Adrenal gland (tissue), 12 donors: Measurements from ENCODE around the gene HIPK2. TPM values are rescaled to one million over a fixed set of nuclear protein-coding genes. Genes with fewer than 3 reads are reported as not detected.
"Not testable (repeated sequence)": the region's sequence is repeated elsewhere in the genome, so short reads cannot be mapped to it uniquely, and the experiment has no call there.

Experiments used
- DNase-seq, 7 donors: peaks; one replicate each; pipeline ENCODE4 v3.0.0-alpha.2; 2019 to 2020
- H3K27ac ChIP-seq, 5 donors: fragments of 200-600 bp; sonication (generic) in 4 of 5; 1 replicate in 3 of 5; 2 replicates in 2 of 5; pipeline versions ENCODE4 v1.5.1 to v1.8.0; 2016 to 2020; ENCODE audit warnings: mild to moderate bottlenecking in 1 of 5
- H3K27me3 ChIP-seq: fragments of 200-600 bp; 2 replicates; pipeline ENCODE4 v1.8.0; 2021
- H3K36me3 ChIP-seq, 2 donors: fragments of 200-600 bp; replicated peaks in 1 of 2; 1 replicate in 1 of 2; 2 replicates in 1 of 2; pipeline versions ENCODE4 v1.5.1 to v1.8.0; 2018 to 2022
- H3K4me1 ChIP-seq, 2 donors: fragments of 200-600 bp; replicated peaks in 1 of 2; 1 replicate in 1 of 2; 2 replicates in 1 of 2; pipeline versions ENCODE4 v1.5.1 to v1.8.0; 2018 to 2021
- H3K4me3 ChIP-seq, 4 donors: fragments of 200-600 bp; sonication (generic) in 3 of 4; one replicate each; pipeline ENCODE4 v1.5.1; 2016 to 2018
- H3K9me3 ChIP-seq, 3 donors: fragments of 200-600 bp; sonication (generic) in 1 of 3; replicated peaks in 1 of 3; 1 replicate in 2 of 3; 2 replicates in 1 of 3; pipeline versions ENCODE4 v1.5.1 to v1.8.0; 2016 to 2021
- POLR2A ChIP-seq, 2 donors: fragments of 450-650 bp; IDR thresholded peaks; one replicate each; pipeline ENCODE4 v1.6.1; 2017; ENCODE audit warnings: antibody characterized with exemption in 2 of 2, mild to moderate bottlenecking in 2 of 2, moderate library complexity in 1 of 2
- WGBS, 4 donors: extraction: QIAGEN DNeasy Blood & Tissue Kit in 2 of 4; methylation state at CpG; one replicate each; pipeline versions ENCODE4 v1.1.5 to v1.1.7; 2013 to 2017; 5-methylcytosine and 5-hydroxymethylcytosine counted together
- intact Hi-C, 2 donors: fragments of 100-400 bp; cut with DNase I; formaldehyde crosslinking; loops; one replicate each; pipeline versions ENCODE4 v1.14.1 to v1.15.0; 2022 to 2023
- polyA plus RNA-seq, 3 donors: library from polyadenylated mRNA; stranded (reverse); fragments of 200-250 nt in 2 of 3; fragments of 350-450 nt in 1 of 3; fragmentation: Illumina TruSeq in 1 of 3; extraction: RNeasy Lipid Tissue Mini Kit (QIAGEN cat#74804) in 1 of 3; gene quantifications; one replicate each; pipeline ENCODE4 v1.2.3, GENCODE V29; 2013 to 2014
- total RNA-seq, 9 donors: library from RNA; depleted of rRNA in 4 of 9; stranded (reverse); fragments of >200 nt in 4 of 9; fragments of 120-200 nt in 1 of 9; fragmentation: NEBNext Ultra II Directional in 1 of 9; extraction: Animal tissue kit (Norgen Biotek cat#: 25700) in 1 of 9; gene quantifications; one replicate each; pipeline versions ENCODE4 v1.1.0 to v1.2.4, GENCODE V29; 2013 to 2023
- TF ChIP-seq, protein P1 (sequence below), 6 experiments: fragments of 450-650 bp in 4 of 6; fragments of 200-600 bp in 2 of 6; sonication (generic) in 1 of 6; IDR thresholded peaks; 1 replicate in 5 of 6; 2 replicates in 1 of 6; pipeline versions ENCODE4 v1.5.1 to v1.8.0; 2016 to 2021; ENCODE audit warnings: antibody characterized with exemption in 6 of 6, mild to moderate bottlenecking in 2 of 6, moderate library complexity in 1 of 6
- donor health status: healthy with polysubstance abuse.
- donor health status: Bipolar disorder and iron deficiency.
- donor health status: DM: yes; HTN: yes; CAD: no.
- donor health status: DM: no; HTN: no; CAD: no.
- donor health status: DM: no; HTN: no; CAD: no.
- donor health status: DM: yes; HTN: yes; CAD: no.

HIPK2 gene
- total and polyA plus RNA-seq, 12 donors = 4.7 to 82.4 (median 49.8) TPM

DNA sequence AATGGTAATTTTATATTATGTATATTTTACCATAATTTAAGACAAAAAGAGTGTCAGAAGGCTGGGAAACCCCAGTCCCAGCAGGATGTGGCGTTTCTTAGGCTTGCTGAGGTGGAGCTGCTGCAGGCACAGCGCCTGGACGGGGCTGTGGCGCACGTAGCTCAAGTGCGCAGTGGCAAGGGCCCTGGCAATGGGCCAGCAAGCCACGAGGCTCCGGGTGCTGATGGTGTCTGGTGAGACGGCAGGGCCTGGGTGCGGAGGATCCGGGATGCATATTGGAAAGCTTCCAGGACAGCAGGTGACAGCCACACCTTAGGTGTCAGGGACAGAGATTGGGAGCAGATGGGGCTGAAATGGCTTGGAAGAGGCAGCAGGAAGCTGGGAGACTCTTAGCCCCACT lies 217.1 kb downstream of the HIPK2 start:
- H3K27ac ChIP-seq = no peak overlapping the region
- 89 to 94% (median 91%) methylated on average over 11 of the region's 11 CpGs for WGBS, 4 donors
- intact Hi-C loops = no loop called here

DNA sequence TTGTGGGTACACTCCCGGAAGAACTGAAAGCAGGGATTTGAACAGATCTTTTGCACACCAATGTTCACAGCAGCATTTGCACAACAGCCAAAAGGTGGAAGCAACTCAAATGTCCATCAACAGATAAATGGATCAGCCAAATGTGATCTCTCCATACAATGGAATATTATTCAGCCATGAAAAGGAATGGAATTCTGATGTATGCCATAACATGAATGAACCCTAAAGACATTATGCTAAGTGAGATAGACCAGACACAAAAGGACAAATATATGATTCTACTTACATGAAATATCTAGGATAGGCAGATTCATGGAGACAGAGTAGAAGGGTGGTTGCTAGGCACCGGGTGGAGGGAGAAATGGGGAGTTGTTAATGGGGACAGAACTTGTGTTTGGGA lies 217.6 kb downstream of the HIPK2 start:
- H3K4me1 ChIP-seq = no peaks in the 10 kb centered on the region
- no peaks in the 10 kb centered on the region for H3K36me3 ChIP-seq
- no peaks in the 10 kb centered on the region for H3K27me3 ChIP-seq
- no peak overlapping the region for H3K4me3 ChIP-seq
- H3K27ac ChIP-seq = no peak overlapping the region
- WGBS, 4 donors = 89 to 100% (median 93%) methylated on average over 2 of the region's 2 CpGs
- DNase-seq = no peak
- no peaks in the 10 kb centered on the region for H3K9me3 ChIP-seq
- TF ChIP-seq, protein P1, sequence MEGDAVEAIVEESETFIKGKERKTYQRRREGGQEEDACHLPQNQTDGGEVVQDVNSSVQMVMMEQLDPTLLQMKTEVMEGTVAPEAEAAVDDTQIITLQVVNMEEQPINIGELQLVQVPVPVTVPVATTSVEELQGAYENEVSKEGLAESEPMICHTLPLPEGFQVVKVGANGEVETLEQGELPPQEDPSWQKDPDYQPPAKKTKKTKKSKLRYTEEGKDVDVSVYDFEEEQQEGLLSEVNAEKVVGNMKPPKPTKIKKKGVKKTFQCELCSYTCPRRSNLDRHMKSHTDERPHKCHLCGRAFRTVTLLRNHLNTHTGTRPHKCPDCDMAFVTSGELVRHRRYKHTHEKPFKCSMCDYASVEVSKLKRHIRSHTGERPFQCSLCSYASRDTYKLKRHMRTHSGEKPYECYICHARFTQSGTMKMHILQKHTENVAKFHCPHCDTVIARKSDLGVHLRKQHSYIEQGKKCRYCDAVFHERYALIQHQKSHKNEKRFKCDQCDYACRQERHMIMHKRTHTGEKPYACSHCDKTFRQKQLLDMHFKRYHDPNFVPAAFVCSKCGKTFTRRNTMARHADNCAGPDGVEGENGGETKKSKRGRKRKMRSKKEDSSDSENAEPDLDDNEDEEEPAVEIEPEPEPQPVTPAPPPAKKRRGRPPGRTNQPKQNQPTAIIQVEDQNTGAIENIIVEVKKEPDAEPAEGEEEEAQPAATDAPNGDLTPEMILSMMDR (IDR thresholded peaks at IDR 0.05) = no peak
- TF ChIP-seq POLR2A (IDR thresholded peaks at IDR 0.05) = no peak
- intact Hi-C loops = no loop called here

More for the DNA sequence above, 217.1 kb downstream of the HIPK2 start:
- DNase-seq = peak in 1 of 7 donors; percentile 14
- Histone ChIP-seq H3K4me1 (no peaks in the 10 kb centered on the region), H3K27me3 (no peaks in the 10 kb centered on the region), H3K4me3 (no peak overlapping the region), H3K9me3 (no peaks in the 10 kb centered on the region), H3K36me3 (no peaks in the 10 kb centered on the region)
- TF ChIP-seq POLR2A (IDR thresholded peaks at IDR 0.05) = no peak
- TF ChIP-seq, protein P1 (IDR thresholded peaks at IDR 0.05) = no peak

DNA sequence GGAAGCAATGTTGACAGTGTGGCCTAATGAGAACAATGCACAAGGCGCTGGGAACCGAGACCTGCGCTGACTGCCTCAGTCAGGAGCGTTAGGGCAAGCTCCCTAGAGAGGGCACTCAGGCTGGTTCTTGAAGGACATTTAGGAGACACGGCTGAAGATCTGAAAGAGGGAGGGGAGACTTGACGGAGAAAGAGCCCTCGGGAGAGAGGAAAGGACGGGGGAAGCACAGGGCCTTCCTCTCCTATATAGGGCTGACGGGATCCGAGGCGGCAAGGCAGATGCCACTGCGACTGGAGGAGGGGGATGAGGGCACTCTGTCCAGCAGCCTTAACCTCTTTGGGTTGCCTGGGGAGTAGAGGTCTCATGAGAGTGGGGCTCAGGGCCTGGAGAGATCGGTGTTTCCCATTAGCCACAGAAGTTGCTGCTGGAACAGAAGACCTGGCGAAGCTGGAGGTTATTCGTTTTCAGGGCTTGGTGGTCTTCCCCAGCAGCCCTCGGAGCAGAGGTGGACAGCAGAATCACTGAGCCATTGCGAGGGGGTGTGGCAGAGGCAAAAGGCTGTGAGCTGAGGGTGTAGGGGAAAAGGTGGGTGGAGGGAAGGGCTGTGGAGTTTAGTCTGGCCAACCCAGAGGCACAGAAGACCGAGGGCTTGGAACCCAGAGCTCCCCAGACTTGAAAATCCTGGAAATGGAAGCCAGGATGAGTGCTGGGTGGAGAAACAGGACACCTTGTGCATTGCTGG lies 218.3 kb downstream of the HIPK2 start:
- peak in 1 of 7 donors; percentile 33 for DNase-seq
- Histone ChIP-seq H3K27me3 (no peaks in the 10 kb centered on the region), H3K36me3 (no peaks in the 10 kb centered on the region), H3K4me1 (no peaks in the 10 kb centered on the region), H3K9me3 (no peaks in the 10 kb centered on the region), H3K27ac (no peak overlapping the region), H3K4me3 (no peak overlapping the region)
- intact Hi-C loops = no loop called here
- WGBS, 4 donors = 75 to 81% (median 80%) methylated on average over 18 of the region's 18 CpGs
- no peak for TF ChIP-seq POLR2A (IDR thresholded peaks at IDR 0.05)
- TF ChIP-seq, protein P1 (IDR thresholded peaks at IDR 0.05) = no peak

DNA sequence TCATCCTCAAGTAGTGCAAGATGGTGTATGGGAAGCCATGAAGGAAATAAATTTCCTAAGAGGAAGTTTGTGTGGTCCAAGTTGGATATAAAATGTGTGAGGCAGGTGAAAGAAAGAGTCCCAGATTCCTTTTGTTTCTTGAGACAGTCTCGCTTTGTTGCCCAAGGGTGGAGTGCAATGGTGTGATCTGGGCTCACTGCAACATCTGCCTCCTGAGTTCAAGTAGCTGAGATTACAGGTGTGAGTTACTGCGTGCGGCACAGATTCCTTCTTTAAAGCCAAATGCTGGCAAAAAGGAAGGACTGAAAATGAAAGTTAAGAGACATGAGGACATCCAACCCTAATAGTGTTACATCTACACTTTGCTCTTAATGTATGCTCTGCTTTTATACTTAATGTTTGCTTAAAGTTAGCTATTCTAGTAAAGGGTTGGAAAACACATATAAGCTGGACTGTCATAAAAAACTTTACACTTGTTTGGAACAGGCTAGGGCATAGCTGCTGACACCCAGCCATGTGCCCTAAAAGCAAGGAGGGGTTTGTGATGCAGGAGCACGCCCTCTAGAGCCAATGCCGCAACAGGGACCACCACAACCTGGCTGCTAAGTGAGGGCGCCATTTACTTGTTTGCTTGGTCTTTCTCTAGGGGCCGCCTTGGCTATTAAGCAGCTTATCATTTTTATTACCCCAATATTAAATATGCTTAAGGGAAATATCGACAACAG lies 219.8 kb downstream of the HIPK2 start:
- no peak overlapping the region for H3K4me3 ChIP-seq
- no peaks in the 10 kb centered on the region for H3K4me1 ChIP-seq
- H3K9me3 ChIP-seq = no peaks in the 10 kb centered on the region
- peak in 1 of 7 donors; percentile 20 for DNase-seq
- TF ChIP-seq, protein P1 (IDR thresholded peaks at IDR 0.05) = no peak
- TF ChIP-seq POLR2A (IDR thresholded peaks at IDR 0.05) = no peak
- no peaks in the 10 kb centered on the region for H3K36me3 ChIP-seq
- H3K27me3 ChIP-seq = no peaks in the 10 kb centered on the region
- intact Hi-C loops = no loop called here
- 77 to 80% (median 78%) methylated on average over 8 of the region's 8 CpGs for WGBS, 4 donors
- no peak overlapping the region for H3K27ac ChIP-seq

DNA sequence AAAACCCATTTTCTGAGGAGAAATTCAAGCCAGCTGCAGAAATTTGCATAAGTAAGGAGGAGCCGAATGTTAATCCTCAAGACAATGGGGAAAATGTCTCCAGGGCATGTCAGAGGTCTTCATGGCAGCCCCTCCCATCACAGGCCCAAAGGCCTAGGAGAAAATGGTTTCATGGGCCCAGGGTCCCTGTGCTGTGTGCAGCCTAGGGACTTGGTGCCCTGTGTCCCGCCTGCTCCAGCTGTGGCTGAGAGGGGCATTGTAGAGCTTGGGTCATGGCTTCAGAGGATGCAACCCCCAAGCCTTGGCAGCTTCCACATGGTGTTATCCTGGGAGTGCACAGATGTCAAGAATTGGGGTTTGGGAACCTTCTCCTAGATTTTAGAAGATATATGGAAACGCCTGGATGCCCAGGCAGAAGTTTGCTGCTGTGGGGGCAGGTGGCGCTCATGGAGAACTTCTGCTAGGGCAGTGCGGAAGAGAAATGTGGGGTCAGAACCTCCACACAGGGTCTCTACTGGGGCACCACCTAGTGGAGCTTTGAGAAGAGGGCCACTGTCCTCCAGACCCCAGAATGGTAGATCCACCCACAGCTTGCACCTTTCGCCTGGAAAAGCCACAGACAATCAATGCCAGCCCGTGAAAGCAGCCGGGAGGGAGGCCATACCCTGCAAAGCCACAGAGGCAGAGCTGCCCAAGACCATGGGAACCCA lies 223.7 kb downstream of the HIPK2 start:
- DNase-seq, H3K36me3 ChIP-seq, H3K4me3 ChIP-seq, intact Hi-C loops, H3K4me1 ChIP-seq, H3K9me3 ChIP-seq, H3K27me3 ChIP-seq, H3K27ac ChIP-seq: not testable (repeated sequence)
- WGBS, 4 donors = 88 to 93% (median 89%) methylated on average over 7 to 8 of the region's 8 CpGs
